HG03097 (cell line): ENCODE measurements around the gene SEPTIN12.
A peak's percentile ranks its signal among the peaks of the same experiment; 100 is the strongest.
"Not testable (repeated sequence)": the region's sequence is repeated elsewhere in the genome, so short reads cannot be mapped to it uniquely, and the experiment has no call there.

ENCODE experiments used
- ATAC-seq: cut with Tn5 transposase; IDR thresholded peaks from one replicate; pipeline ENCODE4 v1.9.1; 2021; ENCODE audit not compliant: unreplicated experiment, low FRiP score

The SEPTIN12 gene

GRCh38 chr16:4760221-4760910 is 27.8 kb downstream of the SEPTIN12 start:
- ATAC-seq: no peak

- no peak for ATAC-seq
Measured at GRCh38 chr16:4755687-4756086, 32.5 kb downstream of the SEPTIN12 start.

DNA sequence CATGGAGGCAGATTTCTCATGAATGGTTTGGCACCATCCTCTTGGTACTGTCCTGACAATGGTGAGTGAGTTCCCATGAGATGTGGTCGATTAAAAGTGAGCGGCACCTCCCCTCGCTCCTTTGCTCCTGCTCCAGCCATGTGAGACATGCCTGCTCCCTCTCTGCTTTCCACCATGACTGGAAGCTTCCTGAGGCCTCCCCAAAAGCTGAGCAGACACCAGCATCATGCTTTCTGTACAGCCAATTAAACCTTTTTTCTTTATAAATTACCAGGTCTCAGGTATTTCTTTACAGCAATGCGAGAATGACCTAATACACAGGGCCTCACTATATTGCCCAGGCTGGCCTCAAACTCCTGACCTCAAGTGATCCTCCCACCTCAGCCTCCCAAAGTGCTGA is 33.3 kb downstream of the SEPTIN12 start:
- ATAC-seq: no peak

GRCh38 chr16:4753227-4753626 is 34.9 kb downstream of the SEPTIN12 start:
- no peak for ATAC-seq

GRCh38 chr16:4752351-4753100 is 35.6 kb downstream of the SEPTIN12 start:
- no peak for ATAC-seq

DNA sequence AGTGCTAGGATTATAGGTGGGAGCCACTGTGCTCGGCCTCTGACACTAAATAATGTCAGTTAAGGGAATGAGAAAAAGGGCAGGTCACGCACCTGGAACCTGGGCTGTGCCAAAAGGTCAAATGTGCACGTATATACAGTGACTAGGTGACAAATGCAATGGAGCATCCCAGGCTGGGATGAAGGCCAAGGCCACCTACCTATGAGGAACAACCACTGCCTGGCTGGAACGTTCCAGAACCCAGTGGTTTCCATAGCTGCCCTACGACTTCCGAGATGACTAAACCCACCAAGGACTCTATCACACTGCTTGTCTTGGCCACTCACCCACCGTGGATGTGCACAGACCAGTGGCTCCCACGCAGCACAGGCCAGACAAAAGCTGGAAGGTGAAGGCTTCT is 37.2 kb downstream of the SEPTIN12 start:
- ATAC-seq: no peak

DNA sequence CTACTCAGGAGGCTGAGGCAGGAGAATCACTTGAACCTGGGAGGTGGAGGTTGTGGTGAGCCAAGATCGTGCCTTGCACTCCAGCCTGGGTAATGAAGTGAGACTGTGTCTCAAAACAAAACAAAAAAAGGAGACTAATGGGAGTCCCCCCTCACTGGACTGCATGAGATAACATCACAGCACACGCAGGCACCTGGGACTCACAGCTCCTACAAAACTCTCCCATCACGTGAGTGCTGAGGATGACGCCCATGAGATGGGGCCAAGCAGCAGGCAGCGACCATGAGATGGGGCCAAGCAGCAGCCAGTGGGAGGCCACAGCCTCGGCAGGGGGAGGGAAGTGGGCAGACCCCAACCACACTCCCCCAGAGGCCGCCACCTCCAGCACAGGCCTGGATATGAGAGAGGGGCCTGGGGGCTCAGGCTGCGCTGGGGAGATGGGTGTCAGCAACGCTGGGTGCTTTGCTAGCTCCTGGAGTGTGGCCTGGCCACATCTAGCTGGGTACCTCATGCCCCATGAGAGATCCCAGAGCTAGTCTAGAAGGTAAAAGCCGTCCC is 38.4 kb downstream of the SEPTIN12 start:
- no peak for ATAC-seq

DNA sequence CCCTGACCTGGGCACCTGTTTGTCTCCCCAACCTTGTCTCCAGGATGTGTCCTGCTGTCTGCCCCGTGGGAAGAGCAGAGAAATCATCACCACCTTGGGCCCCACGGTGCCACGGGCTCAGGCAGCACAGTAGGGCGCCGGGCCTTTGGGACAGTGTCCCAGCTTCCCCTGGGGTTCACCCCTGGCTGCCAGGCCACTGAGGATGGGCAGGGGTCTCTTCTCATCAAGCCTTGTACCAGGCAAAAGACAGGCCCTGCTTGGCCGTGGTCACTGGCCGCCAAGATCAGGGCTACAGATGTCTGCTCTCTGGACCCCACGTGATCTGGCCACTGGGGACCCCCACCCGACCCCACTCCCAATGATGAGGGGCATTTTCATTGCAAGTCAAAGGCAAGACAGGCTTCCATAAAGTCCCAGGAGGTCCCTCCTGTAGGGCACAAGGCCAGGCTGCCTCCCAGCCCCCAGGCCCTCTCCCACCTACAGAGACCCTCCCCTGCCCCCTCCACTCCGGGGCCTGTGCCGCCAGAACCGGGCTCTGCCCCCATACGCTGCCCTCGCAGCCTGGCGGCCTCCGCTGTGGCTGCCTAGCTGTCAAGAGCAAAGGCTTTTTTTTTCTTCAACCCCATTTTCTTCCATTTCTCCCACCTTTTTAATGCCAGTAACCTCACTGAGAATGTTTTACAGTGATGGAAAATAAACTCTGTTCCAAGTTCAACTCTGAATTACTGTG is 39.3 kb downstream of the SEPTIN12 start:
- no peak for ATAC-seq

GRCh38 chr16:4747906-4748681 is 40.1 kb downstream of the SEPTIN12 start:
- no peak for ATAC-seq

GRCh38 chr16:4746991-4747574 is 41.1 kb downstream of the SEPTIN12 start:
- no peak for ATAC-seq

DNA sequence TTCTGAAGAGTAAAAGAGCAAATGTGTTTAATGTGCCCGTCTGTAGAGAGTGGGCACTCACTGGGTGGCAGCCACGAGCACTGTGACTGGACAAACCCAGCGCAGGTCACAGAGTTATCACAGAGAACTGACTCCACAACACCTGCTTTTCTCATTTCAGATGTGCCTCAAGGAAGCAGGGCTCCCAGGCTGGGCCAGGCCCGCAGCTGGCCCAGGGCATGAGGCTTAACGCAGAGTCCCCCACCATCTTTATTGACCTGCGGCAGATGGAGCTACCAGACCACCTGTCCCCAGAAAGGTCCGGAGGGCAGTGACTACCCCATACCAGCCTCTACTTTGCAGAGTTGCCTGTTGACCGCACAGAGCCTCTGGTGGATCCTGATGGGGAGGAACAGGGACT is 41.9 kb downstream of the SEPTIN12 start:
- no peak for ATAC-seq

GRCh38 chr16:4745274-4745569 is 42.9 kb downstream of the SEPTIN12 start:
- ATAC-seq: no peak

- ATAC-seq: no peak
Measured at GRCh38 chr16:4744555-4745273, 43.4 kb downstream of the SEPTIN12 start.

DNA sequence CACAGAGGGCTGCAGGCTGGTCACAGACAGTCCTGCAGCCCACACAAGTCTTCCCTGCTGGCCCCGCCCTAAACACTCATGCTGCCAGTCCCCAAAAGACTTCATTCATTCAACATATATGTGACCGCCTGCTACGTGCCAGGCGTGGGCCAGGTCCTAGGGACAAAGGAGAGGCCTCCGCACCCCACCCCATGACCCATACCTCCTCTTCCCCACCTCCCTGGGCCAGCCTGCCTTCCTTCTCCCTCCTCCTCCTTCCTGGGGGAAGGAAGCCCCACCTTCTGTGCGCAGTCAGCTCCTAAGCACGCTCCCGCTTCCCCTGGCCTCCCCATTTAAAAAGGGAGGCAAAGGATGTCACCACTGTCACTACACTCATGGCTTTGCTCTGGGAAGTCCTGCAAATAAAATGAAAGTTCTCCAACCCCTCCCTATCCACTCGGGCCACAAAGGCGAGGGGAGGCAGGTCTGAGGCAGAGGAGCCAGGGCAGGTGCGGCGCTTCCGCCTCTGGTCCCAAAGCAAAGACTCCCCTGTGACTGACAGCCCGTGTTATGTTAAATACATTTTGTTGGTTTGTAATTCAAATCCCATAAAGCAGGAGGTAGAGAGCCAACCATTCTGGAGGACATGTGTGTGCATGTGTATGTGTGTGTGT is 44.8 kb downstream of the SEPTIN12 start:
- ATAC-seq: no peak

GRCh38 chr16:4738370-4738769 is 49.8 kb downstream of the SEPTIN12 start:
- not testable (repeated sequence) for ATAC-seq

DNA sequence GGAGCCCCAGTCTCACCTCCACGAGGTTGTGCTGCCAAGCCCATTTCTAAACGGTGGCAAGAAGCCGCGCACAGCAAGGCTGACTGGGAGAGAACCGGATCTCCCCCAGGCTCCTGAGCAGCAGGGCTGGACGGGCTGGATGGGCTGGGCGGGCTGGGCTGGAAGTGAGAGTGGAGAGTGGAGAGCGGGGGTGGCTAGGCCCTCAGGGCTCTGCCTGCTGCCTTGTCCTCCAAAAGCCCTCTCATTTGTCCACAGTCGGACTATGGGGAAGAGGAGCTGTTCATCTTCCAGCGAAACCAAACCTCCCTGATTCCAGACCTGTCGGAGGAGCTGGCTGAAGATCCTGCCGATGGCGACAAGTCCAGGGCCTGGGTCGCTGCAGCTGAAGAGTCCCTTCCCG is 50.6 kb downstream of the SEPTIN12 start:
- no peak for ATAC-seq

- no peak for ATAC-seq
Measured at GRCh38 chr16:4736546-4736945, 51.6 kb downstream of the SEPTIN12 start.

GRCh38 chr16:4734730-4735535 is 53.2 kb downstream of the SEPTIN12 start:
- ATAC-seq: peak; percentile 45
